Measurements from ENCODE around the gene DMRTB1. TPM values are rescaled to one million over a fixed set of nuclear protein-coding genes. Genes with fewer than 3 reads are reported as not detected.

Gene DMRTB1
- total and polyA plus RNA-seq, 2 experiments from 2014 or later: not detected

- Histone ChIP-seq H3K9me2 (replicated peaks; ENCODE audit: insufficient read depth) (no peaks in the 10 kb centered on the region), H3K36me3 (replicated peaks; ENCODE audit: insufficient read depth, low read depth) (no peaks in the 10 kb centered on the region), H4K20me1 (ENCODE audit: insufficient read depth, poor library complexity, severe bottlenecking) (no peaks in the 10 kb centered on the region), H3K79me2 (no peaks in the 10 kb centered on the region), H3K4me3 (no peak overlapping the region), H3K4me1 (ENCODE audit: insufficient read depth) (peaks cover 12% of the 10 kb centered on the region), H2AFZ (no peak overlapping the region), H3K4me2 (no peak overlapping the region), H3K27ac (no peak overlapping the region), H3K9me3 (ENCODE audit: low read depth) (no peaks in the 10 kb centered on the region), H3K27me3 (no peaks in the 10 kb centered on the region)
- DNase-seq (ENCODE audit: low spot score): no peak
- 93% methylated on average over 7 of the region's 7 CpGs for WGBS (ENCODE audit: low lambda C conversion rate, missing lambda C conversion rate)
- TF ChIP-seq EZH2 (IDR thresholded peaks at IDR 0.05; ENCODE audit: borderline replicate concordance) (no peak), CTCF (IDR thresholded peaks at IDR 0.05; ENCODE audit: poor library complexity) (no peak), EZH2phosphoT487 (IDR thresholded peaks at IDR 0.05; ENCODE audit: low read depth, severe bottlenecking, unreplicated experiment) (no peak)
These were observed 22.3 kb downstream of the DMRTB1 start for GRCh38 chr1:53481456-53481855.

- H4K20me1 ChIP-seq (ENCODE audit: insufficient read depth, poor library complexity, severe bottlenecking): no peaks in the 10 kb centered on the region
- H3K4me2 ChIP-seq: no peak overlapping the region
- H3K36me3 ChIP-seq (replicated peaks; ENCODE audit: insufficient read depth, low read depth): no peaks in the 10 kb centered on the region
- no peaks in the 10 kb centered on the region for H3K79me2 ChIP-seq
- H3K4me3 ChIP-seq: no peak overlapping the region
- H3K4me1 ChIP-seq (ENCODE audit: insufficient read depth): peaks cover 10% of the 10 kb centered on the region
- WGBS (ENCODE audit: low lambda C conversion rate, missing lambda C conversion rate): 88% methylated on average over 14 of the region's 14 CpGs
- H3K9me2 ChIP-seq (replicated peaks; ENCODE audit: insufficient read depth): no peaks in the 10 kb centered on the region
- DNase-seq (ENCODE audit: low spot score): no peak
- TF ChIP-seq EZH2 (IDR thresholded peaks at IDR 0.05; ENCODE audit: borderline replicate concordance) (no peak), CTCF (IDR thresholded peaks at IDR 0.05; ENCODE audit: poor library complexity) (no peak), EZH2phosphoT487 (IDR thresholded peaks at IDR 0.05; ENCODE audit: low read depth, severe bottlenecking, unreplicated experiment) (no peak)
- no peaks in the 10 kb centered on the region for H3K27me3 ChIP-seq
- H3K9me3 ChIP-seq (ENCODE audit: low read depth): no peaks in the 10 kb centered on the region
- no peak overlapping the region for H3K27ac ChIP-seq
- no peak overlapping the region for H2AFZ ChIP-seq
These were observed 23.4 kb downstream of the DMRTB1 start for GRCh38 chr1:53482441-53483153.

GRCh38 chr1:53483170-53483569, 24.0 kb downstream of the DMRTB1 start:
- no peak overlapping the region for H3K4me2 ChIP-seq
- H2AFZ ChIP-seq: no peak overlapping the region
- no peak overlapping the region for H3K4me3 ChIP-seq
- no peaks in the 10 kb centered on the region for H3K36me3 ChIP-seq (replicated peaks; ENCODE audit: insufficient read depth, low read depth)
- 90% methylated on average over 9 of the region's 9 CpGs for WGBS (ENCODE audit: low lambda C conversion rate, missing lambda C conversion rate)
- no peak for DNase-seq (ENCODE audit: low spot score)
- TF ChIP-seq EZH2 (IDR thresholded peaks at IDR 0.05; ENCODE audit: borderline replicate concordance): no peak
- no peak for TF ChIP-seq EZH2phosphoT487 (IDR thresholded peaks at IDR 0.05; ENCODE audit: low read depth, severe bottlenecking, unreplicated experiment)
- no peak for TF ChIP-seq CTCF (IDR thresholded peaks at IDR 0.05; ENCODE audit: poor library complexity)
- no peaks in the 10 kb centered on the region for H3K9me3 ChIP-seq (ENCODE audit: low read depth)
- H3K27ac ChIP-seq: no peak overlapping the region
- no peaks in the 10 kb centered on the region for H3K27me3 ChIP-seq
- no peaks in the 10 kb centered on the region for H3K9me2 ChIP-seq (replicated peaks; ENCODE audit: insufficient read depth)
- H3K79me2 ChIP-seq: no peaks in the 10 kb centered on the region
- no peaks in the 10 kb centered on the region for H4K20me1 ChIP-seq (ENCODE audit: insufficient read depth, poor library complexity, severe bottlenecking)
- peaks cover 4% of the 10 kb centered on the region for H3K4me1 ChIP-seq (ENCODE audit: insufficient read depth)
